ENCODE data around the gene SPSB1.

Gene SPSB1

GRCh38 chr1:9278585-9279153 is 14.0 kb upstream of the SPSB1 start:
- DNase-seq (ENCODE audit: low spot score) (no peak), FAIRE-seq (no peak)

- peak; percentile 24 for DNase-seq (ENCODE audit: low spot score)
- FAIRE-seq = no peak
Measured at GRCh38 chr1:9279172-9279840, 13.4 kb upstream of the SPSB1 start.

- DNase-seq (ENCODE audit: low spot score) (peak; percentile 94), FAIRE-seq (peak; percentile 50)
Measured at GRCh38 chr1:9280015-9280860, 12.5 kb upstream of the SPSB1 start.

- DNase-seq (ENCODE audit: low spot score) (peak; percentile 24), FAIRE-seq (no peak)
Measured at GRCh38 chr1:9281071-9281827, 11.4 kb upstream of the SPSB1 start.

- FAIRE-seq (no peak), DNase-seq (ENCODE audit: low spot score) (peak; percentile 49)
Measured at GRCh38 chr1:9281908-9282695, 10.6 kb upstream of the SPSB1 start.

- no peak for FAIRE-seq
Measured at GRCh38 chr1:9282696-9282955, 10.1 kb upstream of the SPSB1 start.

GRCh38 chr1:9284061-9284460 is 8.6 kb upstream of the SPSB1 start:
- no peak for DNase-seq (ENCODE audit: low spot score)
- no peak for FAIRE-seq

More at GRCh38 chr1:9282696-9282955, 10.1 kb upstream of the SPSB1 start:
- no peak for DNase-seq (ENCODE audit: low spot score)

GRCh38 chr1:9286556-9286955 is 6.1 kb upstream of the SPSB1 start:
- DNase-seq (ENCODE audit: low spot score) = no peak
- FAIRE-seq = no peak

- DNase-seq (ENCODE audit: low spot score) (peak; percentile 29), FAIRE-seq (no peak)
Measured at GRCh38 chr1:9289090-9289534, 3.6 kb upstream of the SPSB1 start.

GRCh38 chr1:9289711-9290485 is 2.8 kb upstream of the SPSB1 start:
- DNase-seq (ENCODE audit: low spot score) (no peak), FAIRE-seq (no peak)

GRCh38 chr1:9291914-9292360 is 757 bp upstream of the SPSB1 start:
- no peak for FAIRE-seq
- peak; percentile 30 for DNase-seq (ENCODE audit: low spot score)

- DNase-seq (ENCODE audit: low spot score) (no peak), FAIRE-seq (no peak)
Measured at GRCh38 chr1:9293241-9293532, 493 bp downstream of the SPSB1 start.

- FAIRE-seq (peak; percentile 80), DNase-seq (ENCODE audit: low spot score) (peak; percentile 33)
Measured at GRCh38 chr1:9293533-9294404, 1.1 kb downstream of the SPSB1 start.

- FAIRE-seq (peak; percentile 13), DNase-seq (ENCODE audit: low spot score) (peak; percentile 41)
Measured at GRCh38 chr1:9294405-9294773, 1.7 kb downstream of the SPSB1 start.

GRCh38 chr1:9294910-9295636 is 2.4 kb downstream of the SPSB1 start:
- peak; percentile 28 for DNase-seq (ENCODE audit: low spot score)
- FAIRE-seq = no peak

- FAIRE-seq (no peak), DNase-seq (ENCODE audit: low spot score) (no peak)
Measured at GRCh38 chr1:9295884-9296283, 3.2 kb downstream of the SPSB1 start.

GRCh38 chr1:9296850-9297249 is 4.2 kb downstream of the SPSB1 start:
- FAIRE-seq (no peak), DNase-seq (ENCODE audit: low spot score) (no peak)

GRCh38 chr1:9297831-9298230 is 5.1 kb downstream of the SPSB1 start:
- no peak for DNase-seq (ENCODE audit: low spot score)
- FAIRE-seq = no peak

- DNase-seq (ENCODE audit: low spot score) = no peak
- no peak for FAIRE-seq
Measured at GRCh38 chr1:9298282-9298681, 5.6 kb downstream of the SPSB1 start.

All from urothelium cell line (cell line).